Measurements from ENCODE around the gene SYPL2. TPM values are rescaled to one million over a fixed set of nuclear protein-coding genes. Genes with fewer than 3 reads are reported as not detected.

Gene SYPL2
- total RNA-seq, 1 experiment from 2014 or later, result 2.5 TPM

GRCh38 chr1:109529881-109530456 is 63.6 kb downstream of the SYPL2 start:
- Histone ChIP-seq H4K91ac (ENCODE audit: insufficient read length, low read depth, low read length) (no peak overlapping the region), H2BK15ac (ENCODE audit: low read depth, low read length) (no peak overlapping the region), H3K4me1 (ENCODE audit: insufficient read depth, low read length) (no peaks in the 10 kb centered on the region), H3T11ph (ENCODE audit: low read length) (no peak overlapping the region), H3K4ac (ENCODE audit: low read depth, low read length) (no peak overlapping the region), H3K23me2 (ENCODE audit: insufficient read length, low read depth, low read length, poor library complexity, severe bottlenecking) (peaks cover 4% of the 10 kb centered on the region), H2AK5ac (ENCODE audit: insufficient read length, low read length) (no peak overlapping the region), H3K27ac (ENCODE audit: insufficient read length, low read depth, low read length) (no peak overlapping the region), H2AFZ (ENCODE audit: low read length) (no peak overlapping the region), H2BK20ac (ENCODE audit: low read depth, low read length, poor library complexity, severe bottlenecking) (no peak overlapping the region), H3K27me3 (ENCODE audit: insufficient read depth, low read length) (no peaks in the 10 kb centered on the region), H3K56ac (ENCODE audit: insufficient read length, low read depth, low read length) (no peak overlapping the region), H3K79me1 (ENCODE audit: insufficient read depth, low read depth, low read length, poor library complexity, severe bottlenecking) (no peaks in the 10 kb centered on the region), H3K79me2 (ENCODE audit: insufficient read depth, low read length) (no peaks in the 10 kb centered on the region), H2BK5ac (ENCODE audit: insufficient read length, low read length) (no peak overlapping the region), H4K5ac (ENCODE audit: insufficient read length, low read depth, low read length) (no peak overlapping the region), H4K20me1 (ENCODE audit: control insufficient read depth, insufficient read depth, insufficient read length) (no peaks in the 10 kb centered on the region), H4K8ac (replicated peaks; ENCODE audit: insufficient read length, low read depth, low read length) (no peak overlapping the region), H3K4me2 (ENCODE audit: insufficient read depth, insufficient read length, low read length) (no peak overlapping the region), H2BK12ac (ENCODE audit: insufficient read length, low read depth, low read length) (no peak overlapping the region), H3K9ac (ENCODE audit: extremely low read depth, insufficient read length, low read length) (no peak overlapping the region), H3K18ac (ENCODE audit: insufficient read length, low read depth, low read length) (no peak overlapping the region), H3K9me3 (ENCODE audit: control insufficient read depth, low read depth, low read length) (no peaks in the 10 kb centered on the region), H2BK120ac (ENCODE audit: low read depth, low read length, poor library complexity, severe bottlenecking) (no peak overlapping the region), H3K14ac (ENCODE audit: insufficient read depth, low read length) (no peak overlapping the region; the same call in 1 of the 2 replicates), H3K23ac (ENCODE audit: insufficient read length, low read depth, low read length) (no peak overlapping the region)
- no peak for TF ChIP-seq CTCF (conservative IDR thresholded peaks at IDR 0.05)
- Mint-ChIP-seq H3K4me1 (peaks cover 4 to 8% of the 10 kb centered on the region in 2 experiments), H3K4me3 (no peak overlapping the region), H3K27me3 (ENCODE audit: low read depth) (peaks cover 20% of the 10 kb centered on the region), H3K9me3 (no peaks in the 10 kb centered on the region), H3K36me3 (ENCODE audit: insufficient read depth in 1 of 3, low read depth in 3 of 3) (no peaks in the 10 kb centered on the region), H3K27ac (peak overlapping the region in 1 of 3 experiments; percentile 44; a peak in 3 of 7 replicates)
- no peak for DNase-seq
- no CpG with 5 or more reads among the region's 8 CpGs for WGBS (ENCODE audit: extremely low coverage, insufficient read length, low lambda C conversion rate)
